ENCODE data around the gene ZNF740. TPM values are rescaled to one million over a fixed set of nuclear protein-coding genes. Genes with fewer than 3 reads are reported as not detected.

Gene ZNF740
- total RNA-seq, 1 experiment from 2014 or later, result 41.2 TPM

GRCh38 chr12:53159195-53159839, 21.2 kb upstream of the ZNF740 start:
- Mint-ChIP-seq H3K27me3 (ENCODE audit: low read depth) (peaks cover 65% of the 10 kb centered on the region), H3K9me3 (no peaks in the 10 kb centered on the region), H3K4me1 (peaks cover 4 to 12% of the 10 kb centered on the region in 2 experiments), H3K4me3 (peak overlapping the region in 1 of 2 experiments; percentile 61; a peak in 3 of 5 replicates), H3K27ac (no peak overlapping the region; a peak in 1 of 7 replicates), H3K36me3 (ENCODE audit: insufficient read depth in 1 of 3, low read depth in 3 of 3) (no peaks in the 10 kb centered on the region)
- peak overlapping the region; percentile 26 for H3K4me2 ChIP-seq (ENCODE audit: insufficient read depth, insufficient read length, low read length)
- TF ChIP-seq, protein P1, sequence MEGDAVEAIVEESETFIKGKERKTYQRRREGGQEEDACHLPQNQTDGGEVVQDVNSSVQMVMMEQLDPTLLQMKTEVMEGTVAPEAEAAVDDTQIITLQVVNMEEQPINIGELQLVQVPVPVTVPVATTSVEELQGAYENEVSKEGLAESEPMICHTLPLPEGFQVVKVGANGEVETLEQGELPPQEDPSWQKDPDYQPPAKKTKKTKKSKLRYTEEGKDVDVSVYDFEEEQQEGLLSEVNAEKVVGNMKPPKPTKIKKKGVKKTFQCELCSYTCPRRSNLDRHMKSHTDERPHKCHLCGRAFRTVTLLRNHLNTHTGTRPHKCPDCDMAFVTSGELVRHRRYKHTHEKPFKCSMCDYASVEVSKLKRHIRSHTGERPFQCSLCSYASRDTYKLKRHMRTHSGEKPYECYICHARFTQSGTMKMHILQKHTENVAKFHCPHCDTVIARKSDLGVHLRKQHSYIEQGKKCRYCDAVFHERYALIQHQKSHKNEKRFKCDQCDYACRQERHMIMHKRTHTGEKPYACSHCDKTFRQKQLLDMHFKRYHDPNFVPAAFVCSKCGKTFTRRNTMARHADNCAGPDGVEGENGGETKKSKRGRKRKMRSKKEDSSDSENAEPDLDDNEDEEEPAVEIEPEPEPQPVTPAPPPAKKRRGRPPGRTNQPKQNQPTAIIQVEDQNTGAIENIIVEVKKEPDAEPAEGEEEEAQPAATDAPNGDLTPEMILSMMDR (conservative IDR thresholded peaks at IDR 0.05), result peak; percentile 97
- H2BK20ac ChIP-seq (ENCODE audit: low read depth, low read length, poor library complexity, severe bottlenecking), result no peak overlapping the region
- H3K23ac ChIP-seq (ENCODE audit: insufficient read length, low read depth, low read length), result no peak overlapping the region
- no peak overlapping the region for H3K27ac ChIP-seq (ENCODE audit: insufficient read length, low read depth, low read length)
- H2AK5ac ChIP-seq (ENCODE audit: insufficient read length, low read length), result no peak overlapping the region
- no CpG with 5 or more reads among the region's 14 CpGs for WGBS (ENCODE audit: extremely low coverage, insufficient read length, low lambda C conversion rate)
- no peaks in the 10 kb centered on the region for H3K79me2 ChIP-seq (ENCODE audit: insufficient read depth, low read length)
- no peak overlapping the region for H2BK12ac ChIP-seq (ENCODE audit: insufficient read length, low read depth, low read length)
- H3K18ac ChIP-seq (ENCODE audit: insufficient read length, low read depth, low read length), result no peak overlapping the region
- no peak overlapping the region for H2BK5ac ChIP-seq (ENCODE audit: insufficient read length, low read length)
- H3K27me3 ChIP-seq (ENCODE audit: insufficient read depth, low read length), result no peaks in the 10 kb centered on the region
- H3K9me3 ChIP-seq (ENCODE audit: control insufficient read depth, low read depth, low read length), result no peaks in the 10 kb centered on the region
- no peak overlapping the region for H3K4ac ChIP-seq (ENCODE audit: low read depth, low read length)
- no peaks in the 10 kb centered on the region for H3K79me1 ChIP-seq (ENCODE audit: insufficient read depth, low read depth, low read length, poor library complexity, severe bottlenecking)
- no peak overlapping the region for H2BK120ac ChIP-seq (ENCODE audit: low read depth, low read length, poor library complexity, severe bottlenecking)
- no peak overlapping the region for H3T11ph ChIP-seq (ENCODE audit: low read length)
- H4K8ac ChIP-seq (replicated peaks; ENCODE audit: insufficient read length, low read depth, low read length), result no peak overlapping the region
- H3K14ac ChIP-seq (ENCODE audit: insufficient read depth, low read length), result no peak overlapping the region
- no peaks in the 10 kb centered on the region for H3K23me2 ChIP-seq (ENCODE audit: insufficient read length, low read depth, low read length, poor library complexity, severe bottlenecking)
- peak; percentile 93 for DNase-seq
- H3K56ac ChIP-seq (ENCODE audit: insufficient read length, low read depth, low read length), result no peak overlapping the region
- no peak overlapping the region for H2AFZ ChIP-seq (ENCODE audit: low read length)
- H4K20me1 ChIP-seq (ENCODE audit: control insufficient read depth, insufficient read depth, insufficient read length), result no peaks in the 10 kb centered on the region
- H3K4me1 ChIP-seq (ENCODE audit: insufficient read depth, low read length), result no peaks in the 10 kb centered on the region
- no peak overlapping the region for H3K9ac ChIP-seq (ENCODE audit: extremely low read depth, insufficient read length, low read length)
- H4K91ac ChIP-seq (ENCODE audit: insufficient read length, low read depth, low read length), result no peak overlapping the region
- no peak overlapping the region for H4K5ac ChIP-seq (ENCODE audit: insufficient read length, low read depth, low read length)
- no peak overlapping the region for H2BK15ac ChIP-seq (ENCODE audit: low read depth, low read length)
